Fibroblast of lung (primary cell): Measurements from ENCODE around the gene PLD5.

ENCODE experiments used
- CTCF ChIP-seq, 2 donors: IDR thresholded peaks in 1 of 2; conservative IDR thresholded peaks in 1 of 2; 1 replicate in 1 of 2; 2 replicates in 1 of 2; pipeline ENCODE4 v1.5.1; 2011 to 2012; ENCODE audit warnings: low read length in 2 of 2, control low read depth in 1 of 2, inconsistent platforms in 1 of 2, low read depth in 1 of 2, mild to moderate bottlenecking in 1 of 2
- EZH2 ChIP-seq: IDR thresholded peaks from 2 replicates; pipeline ENCODE4 v1.5.1; 2012; ENCODE audit warnings: low read length, control low read depth, mild to moderate bottlenecking; ENCODE audit errors: missing control alignments

GRCh38 chr1:242132121-242132817 lies 392.2 kb downstream of the PLD5 start:
- TF ChIP-seq CTCF (conservative IDR thresholded peaks at IDR 0.05 in 1 of 2, IDR thresholded peaks at IDR 0.05 in 1 of 2; ENCODE audit: low read depth in 1 of 2, low read length in 2 of 2) (no peak), EZH2 (no peak)
